ENCODE measurements around the gene GSTM1. TPM values are rescaled to one million over a fixed set of nuclear protein-coding genes. Genes with fewer than 3 reads are reported as not detected.

The GSTM1 gene
- total and polyA plus RNA-seq, 11 donors, result 0.10 to 60.0 (median 26.8) TPM; not detected in 4

- intact Hi-C loops (cut with DNase I), result no loop called here
- no peak for TF ChIP-seq CTCF (IDR thresholded peaks at IDR 0.05)
- no peak for TF ChIP-seq POLR2A (IDR thresholded peaks at IDR 0.05)
Measured at GRCh38 chr1:109657395-109657794, 30.2 kb upstream of the GSTM1 start.

GRCh38 chr1:109657970-109658369 is 29.6 kb upstream of the GSTM1 start:
- 79 to 87% (median 83%) methylated on average over 7 of the region's 7 CpGs for WGBS, 4 donors
- no peak for ATAC-seq

More at GRCh38 chr1:109657395-109657794, 30.2 kb upstream of the GSTM1 start:
- Histone ChIP-seq H3K4me3 (no peak overlapping the region), H3K27ac (no peak overlapping the region), H3K36me3 (peaks cover 0 to 39% (median 24%) of the 10 kb centered on the region in 9 donors), H3K9me3 (no peaks in the 10 kb centered on the region), H3K27me3 (no peaks in the 10 kb centered on the region), H3K4me1 (peaks cover 0 to 28% (median 11%) of the 10 kb centered on the region in 12 donors)
- no peak for ATAC-seq
- no peak for DNase-seq
- WGBS, 4 donors, result 93 to 97% (median 95%) methylated on average over 3 to 4 of the region's 4 CpGs

GRCh38 chr1:109658533-109659042 is 29.0 kb upstream of the GSTM1 start:
- no peak for TF ChIP-seq POLR2A (IDR thresholded peaks at IDR 0.05)
- no peak for TF ChIP-seq CTCF (IDR thresholded peaks at IDR 0.05)
- H3K4me3 ChIP-seq, result no peak overlapping the region
- peaks cover 0 to 28% (median 13%) of the 10 kb centered on the region in 12 donors for H3K4me1 ChIP-seq
- peak overlapping the region in 1 of 12 donors; percentile 8 for H3K27ac ChIP-seq
- H3K36me3 ChIP-seq, result peaks cover 0 to 44% (median 24%) of the 10 kb centered on the region in 9 donors
- no peaks in the 10 kb centered on the region for H3K27me3 ChIP-seq
- ATAC-seq (no peak), DNase-seq (no peak)
- WGBS, 4 donors, result 39 to 47% (median 42%) methylated on average over 2 to 3 of the region's 3 CpGs
- no peaks in the 10 kb centered on the region for H3K9me3 ChIP-seq
- intact Hi-C loops (cut with DNase I), result no loop called here

More at GRCh38 chr1:109657970-109658369, 29.6 kb upstream of the GSTM1 start:
- DNase-seq, result no peak
- H3K27me3 ChIP-seq, result no peaks in the 10 kb centered on the region
- no peaks in the 10 kb centered on the region for H3K9me3 ChIP-seq
- H3K4me1 ChIP-seq, result peaks cover 0 to 28% (median 11%) of the 10 kb centered on the region in 12 donors
- H3K36me3 ChIP-seq, result peaks cover 0 to 44% (median 24%) of the 10 kb centered on the region in 9 donors
- TF ChIP-seq CTCF (IDR thresholded peaks at IDR 0.05), result no peak
- TF ChIP-seq POLR2A (IDR thresholded peaks at IDR 0.05), result no peak
- intact Hi-C loops (cut with DNase I), result no loop called here
- peak overlapping the region in 1 of 12 donors; percentile 8 for H3K27ac ChIP-seq
- no peak overlapping the region for H3K4me3 ChIP-seq

GRCh38 chr1:109659145-109659544 is 28.5 kb upstream of the GSTM1 start:
- no peaks in the 10 kb centered on the region for H3K9me3 ChIP-seq
- H3K27me3 ChIP-seq, result no peaks in the 10 kb centered on the region
- WGBS, 4 donors, result 55 to 65% (median 59%) methylated on average over 2 of the region's 2 CpGs
- peaks cover 0 to 44% (median 24%) of the 10 kb centered on the region in 9 donors for H3K36me3 ChIP-seq
- H3K4me1 ChIP-seq, result peaks cover 0 to 28% (median 13%) of the 10 kb centered on the region in 12 donors
- no peak overlapping the region for H3K27ac ChIP-seq
- H3K4me3 ChIP-seq, result no peak overlapping the region
- TF ChIP-seq POLR2A (IDR thresholded peaks at IDR 0.05) (no peak), CTCF (IDR thresholded peaks at IDR 0.05) (no peak)
- DNase-seq (no peak), ATAC-seq (no peak)
- intact Hi-C loops (cut with DNase I), result no loop called here
